H1 (cell line): ENCODE measurements around the gene ALPK3.

Experiments used
- CEBPB ChIP-seq: IDR thresholded peaks from 2 replicates; pipeline ENCODE4 v1.6.1; 2012; ENCODE audit warnings: low read depth, low read length
- CTCF ChIP-seq, 3 experiments: IDR thresholded peaks; 1 replicate in 2 of 3; 2 replicates in 1 of 3; pipeline versions ENCODE4 v1.5.1 to v1.6.1; 2011; ENCODE audit warnings: low read length in 3 of 3, mild to moderate bottlenecking in 3 of 3, inconsistent platforms in 2 of 3, low read depth in 1 of 3, moderate library complexity in 1 of 3; ENCODE audit not compliant: insufficient read depth in 1 of 3; ENCODE audit errors: control extremely low read depth in 1 of 3
- GABPA ChIP-seq: IDR thresholded peaks from 2 replicates; pipeline ENCODE4 v1.6.1; 2011; ENCODE audit warnings: mild to moderate bottlenecking, low read length, moderate library complexity, borderline replicate concordance; ENCODE audit not compliant: insufficient read depth
- POLR2AphosphoS5 ChIP-seq: IDR thresholded peaks from 2 replicates; pipeline ENCODE4 v1.6.1; 2011; ENCODE audit warnings: low read depth, low read length
- TEAD4 ChIP-seq: IDR thresholded peaks from 2 replicates; pipeline ENCODE4 v1.6.1; 2012; ENCODE audit warnings: low read depth, low read length, inconsistent platforms, mixed read lengths

- no peak for TF ChIP-seq TEAD4
- TF ChIP-seq CTCF (IDR thresholded peaks at IDR 0.05; ENCODE audit: control extremely low read depth in 1 of 3, insufficient read depth in 1 of 3, low read depth in 1 of 3, low read length in 3 of 3), result no peak
- no peak for TF ChIP-seq CEBPB
- TF ChIP-seq POLR2AphosphoS5, result no peak
- no peak for TF ChIP-seq GABPA
Measured at GRCh38 chr15:84822653-84823281, 5.6 kb downstream of the ALPK3 start.
